KOPT-K1 (cell line): ENCODE data around the gene NCKAP5L.
"Not testable (repeated sequence)": the region's sequence is repeated elsewhere in the genome, so short reads cannot be mapped to it uniquely, and the experiment has no call there.

Experiments used
- H3K27ac ChIP-seq: fragments of 200-600 bp; sonication (generic); 2 replicates; pipeline ENCODE4 v1.5.1; 2016; ENCODE audit warnings: antibody characterized with exemption, mild to moderate bottlenecking, low read depth, low read length; ENCODE audit not compliant: poor library complexity, severe bottlenecking
- H3K36me3 ChIP-seq: fragments of 200-600 bp; sonication (generic); 2 replicates; pipeline ENCODE4 v1.5.1; 2017; ENCODE audit warnings: antibody characterized with exemption, mild to moderate bottlenecking, low read length, moderate library complexity; ENCODE audit not compliant: insufficient read depth
- H3K9me3 ChIP-seq: fragments of 200-600 bp; sonication (generic); 2 replicates; pipeline ENCODE4 v1.5.1; 2017; ENCODE audit warnings: antibody characterized with exemption, low read length, mild to moderate bottlenecking; ENCODE audit not compliant: insufficient read depth, poor library complexity, severe bottlenecking

Gene NCKAP5L

GRCh38 chr12:49828133-49829091 is at the start of gene NCKAP5L:
NCKAP5L (minus strand) TSS chr12:49828413; CDS start chr12:49804044, 24,369 bp downstream.
- no peaks in the 10 kb centered on the region for H3K9me3 ChIP-seq

GRCh38 chr12:49877066-49877465 is 48.9 kb upstream of the NCKAP5L start:
- Histone ChIP-seq H3K27ac (no peak overlapping the region), H3K36me3 (no peaks in the 10 kb centered on the region), H3K9me3 (peaks cover 5% of the 10 kb centered on the region)

More at GRCh38 chr12:49828133-49829091, at the start of gene NCKAP5L:
- no peaks in the 10 kb centered on the region for H3K36me3 ChIP-seq
- peak within 1 kb of the TSS; percentile 65 for H3K27ac ChIP-seq

GRCh38 chr12:49876070-49876469 is 47.9 kb upstream of the NCKAP5L start:
- Histone ChIP-seq H3K27ac (no peak overlapping the region), H3K9me3 (peaks cover 5% of the 10 kb centered on the region), H3K36me3 (no peaks in the 10 kb centered on the region)

GRCh38 chr12:49875115-49875720 is 47.0 kb upstream of the NCKAP5L start:
- H3K27ac ChIP-seq = no peak overlapping the region
- no peaks in the 10 kb centered on the region for H3K36me3 ChIP-seq
- H3K9me3 ChIP-seq = peaks cover 5% of the 10 kb centered on the region

GRCh38 chr12:49874142-49874897 is 46.1 kb upstream of the NCKAP5L start:
- H3K9me3 ChIP-seq = no peaks in the 10 kb centered on the region
- no peak overlapping the region for H3K27ac ChIP-seq
- no peaks in the 10 kb centered on the region for H3K36me3 ChIP-seq

GRCh38 chr12:49873361-49873934 is 45.2 kb upstream of the NCKAP5L start:
- no peak overlapping the region for H3K27ac ChIP-seq
- no peaks in the 10 kb centered on the region for H3K36me3 ChIP-seq
- H3K9me3 ChIP-seq = no peaks in the 10 kb centered on the region

- no peaks in the 10 kb centered on the region for H3K9me3 ChIP-seq
- no peak overlapping the region for H3K27ac ChIP-seq
- no peaks in the 10 kb centered on the region for H3K36me3 ChIP-seq
Measured at GRCh38 chr12:49872781-49873181, 44.6 kb upstream of the NCKAP5L start.

GRCh38 chr12:49872381-49872780 is 44.2 kb upstream of the NCKAP5L start:
- no peaks in the 10 kb centered on the region for H3K9me3 ChIP-seq

GRCh38 chr12:49871811-49872251 is 43.6 kb upstream of the NCKAP5L start:
- H3K36me3 ChIP-seq, H3K27ac ChIP-seq, H3K9me3 ChIP-seq: not testable (repeated sequence)

More at GRCh38 chr12:49872381-49872780, 44.2 kb upstream of the NCKAP5L start:
- Histone ChIP-seq H3K36me3 (no peaks in the 10 kb centered on the region), H3K27ac (no peak overlapping the region)

- Histone ChIP-seq H3K9me3 (no peaks in the 10 kb centered on the region), H3K27ac (no peak overlapping the region), H3K36me3 (no peaks in the 10 kb centered on the region)
Measured at GRCh38 chr12:49871263-49871561, 43.0 kb upstream of the NCKAP5L start.

- H3K9me3 ChIP-seq = no peaks in the 10 kb centered on the region
- no peaks in the 10 kb centered on the region for H3K36me3 ChIP-seq
- no peak overlapping the region for H3K27ac ChIP-seq
Measured at GRCh38 chr12:49870501-49871262, 42.5 kb upstream of the NCKAP5L start.

GRCh38 chr12:49869816-49870500 is 41.7 kb upstream of the NCKAP5L start:
- H3K27ac ChIP-seq = no peak overlapping the region
- no peaks in the 10 kb centered on the region for H3K9me3 ChIP-seq
- H3K36me3 ChIP-seq = no peaks in the 10 kb centered on the region

GRCh38 chr12:49868952-49869815 is 41.0 kb upstream of the NCKAP5L start:
- Histone ChIP-seq H3K27ac (no peak overlapping the region), H3K9me3 (no peaks in the 10 kb centered on the region), H3K36me3 (no peaks in the 10 kb centered on the region)
